Measurements from ENCODE around the gene FSCN2.
"Not testable (repeated sequence)": the region's sequence is repeated elsewhere in the genome, so short reads cannot be mapped to it uniquely, and the experiment has no call there.

The FSCN2 gene

GRCh38 chr17:81583589-81584342 lies 55.6 kb downstream of the FSCN2 start:
- no peak for DNase-seq

DNA sequence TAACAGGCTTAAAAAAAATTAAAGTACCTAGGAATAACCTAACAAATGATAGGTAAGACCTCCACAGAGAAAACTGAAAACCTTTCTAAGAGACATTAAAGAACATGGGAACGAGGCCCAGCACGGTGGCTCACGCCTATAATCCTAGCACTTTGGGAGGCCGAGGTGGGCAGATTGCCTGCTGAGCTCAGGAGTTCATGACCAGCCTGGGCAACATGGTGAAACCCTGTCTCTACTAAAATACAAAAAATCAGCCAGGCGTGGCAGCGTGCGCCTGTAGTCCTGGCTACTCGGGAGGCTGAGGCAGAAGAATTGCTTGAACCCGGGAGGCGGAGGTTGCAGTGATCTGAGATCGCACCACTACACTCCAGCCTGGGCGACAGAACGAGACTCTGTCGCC lies 56.6 kb downstream of the FSCN2 start:
- DNase-seq: not testable (repeated sequence)

GRCh38 chr17:81586096-81586495 lies 57.9 kb downstream of the FSCN2 start:
- no peak for DNase-seq

All from NCI-H1436 treated with DMSO at 0.1 percent for 48 hours (cell line).